Measurements from ENCODE around the gene GMEB2.
A peak's percentile ranks its signal among the peaks of the same experiment; 100 is the strongest.
"Not testable (repeated sequence)": the region's sequence is repeated elsewhere in the genome, so short reads cannot be mapped to it uniquely, and the experiment has no call there.

GMEB2 gene

DNA sequence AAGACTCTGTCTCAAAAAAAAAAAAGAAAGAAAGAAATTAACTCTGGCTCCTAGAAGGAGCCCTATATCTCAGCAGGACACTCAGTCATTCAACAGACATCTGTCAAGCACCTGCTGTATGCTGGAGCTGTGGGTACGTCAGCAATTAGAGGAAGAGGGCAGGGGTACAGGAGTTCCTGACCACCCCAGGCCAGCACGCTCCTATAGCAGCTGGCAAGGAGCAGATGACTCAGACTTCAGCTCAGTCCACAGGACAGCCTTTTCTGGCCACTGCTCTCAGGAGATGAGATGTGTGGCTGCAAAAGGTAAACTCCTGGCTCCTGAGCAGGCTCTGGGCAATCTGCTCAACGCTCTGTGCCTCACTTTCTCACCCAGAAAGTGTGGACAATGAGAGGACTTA lies 29.6 kb upstream of the GMEB2 start:
- TF ChIP-seq ZFX (IDR thresholded peaks at IDR 0.05; ENCODE audit: borderline replicate concordance): no peak
- TF ChIP-seq CTCF (IDR thresholded peaks at IDR 0.05): no peak

DNA sequence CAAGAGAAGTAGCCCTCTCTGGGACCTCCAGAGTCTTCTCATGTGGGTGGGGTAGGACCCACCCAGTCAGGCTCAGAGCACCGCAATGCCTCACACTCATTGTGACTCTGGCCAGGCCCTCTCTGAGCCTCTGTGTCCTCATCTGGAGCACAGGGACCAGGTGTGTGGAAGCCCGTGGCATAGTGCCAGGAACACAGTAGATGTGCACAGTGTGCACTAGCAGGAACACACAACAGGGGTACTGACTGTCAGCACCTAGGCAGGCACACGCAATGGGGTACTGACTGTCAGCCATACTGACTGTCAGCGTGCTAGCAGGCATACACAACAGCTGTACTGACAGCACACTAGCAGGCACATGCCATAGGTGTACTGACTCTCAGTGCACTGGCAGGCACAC lies 28.3 kb upstream of the GMEB2 start:
- TF ChIP-seq ZFX (IDR thresholded peaks at IDR 0.05; ENCODE audit: borderline replicate concordance) (no peak), CTCF (IDR thresholded peaks at IDR 0.05) (no peak)
- H3K27ac ChIP-seq: peak overlapping the region; percentile 87; the same call in 1 of the 2 replicates

More for the DNA sequence above, 29.6 kb upstream of the GMEB2 start:
- peak overlapping the region; percentile 86; the same call in 1 of the 2 replicates for H3K27ac ChIP-seq

- TF ChIP-seq ZFX (IDR thresholded peaks at IDR 0.05; ENCODE audit: borderline replicate concordance): no peak
- no peak for TF ChIP-seq CTCF (IDR thresholded peaks at IDR 0.05)
- peak overlapping the region; percentile 87 for H3K27ac ChIP-seq
Measured at GRCh38 chr20:63653974-63654668, 27.2 kb upstream of the GMEB2 start.

DNA sequence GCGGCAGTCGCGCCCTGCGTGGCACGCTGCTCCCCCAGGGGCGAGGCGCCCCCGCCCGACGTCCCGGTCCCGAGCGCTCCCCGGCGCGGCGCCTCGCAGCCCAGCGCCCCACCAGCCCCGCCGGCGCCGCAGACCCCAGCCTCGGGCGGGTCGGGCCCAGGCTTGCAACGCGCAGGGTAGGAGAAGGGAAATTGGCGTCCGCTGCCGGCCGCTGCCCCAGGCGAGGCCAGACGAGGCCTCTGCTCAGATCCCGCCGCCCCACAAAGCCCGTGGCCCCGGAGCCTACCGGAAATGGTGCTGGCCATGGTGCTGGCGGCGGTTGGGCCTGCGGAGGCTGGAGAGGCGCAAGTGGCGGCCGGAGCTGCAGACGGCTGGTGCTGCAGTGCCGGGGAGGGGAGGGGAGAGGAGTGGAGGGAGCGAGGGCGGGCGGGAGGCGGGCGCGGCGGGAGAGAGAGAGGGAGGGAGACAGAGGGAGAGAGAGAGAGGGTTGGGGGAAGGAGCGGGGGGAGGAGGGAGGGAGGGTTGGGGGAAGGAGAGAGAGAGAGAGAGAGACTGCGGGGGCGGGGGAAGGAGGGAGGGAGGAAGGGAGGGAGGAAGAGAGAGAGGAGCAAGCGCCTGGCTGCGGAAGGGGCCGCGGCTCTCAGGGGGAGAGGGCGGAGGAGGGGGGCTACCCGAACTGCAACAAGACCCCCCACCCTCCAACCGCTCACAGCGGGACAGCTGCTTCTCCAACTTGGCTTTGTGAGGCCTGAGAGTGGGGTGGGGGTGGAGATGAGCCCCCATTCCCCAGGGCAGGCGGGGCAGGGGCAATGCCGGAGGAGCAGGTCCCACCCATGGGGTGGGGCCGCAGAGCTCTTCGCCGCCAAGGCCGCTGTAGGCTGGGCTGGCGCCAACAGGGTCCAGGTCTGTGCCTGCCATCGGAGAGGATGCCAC lies 26.4 kb upstream of the GMEB2 start, which contains the start of gene STMN3:
TSS of gene STMN3 (minus strand) at position 384 of the 933 bp plus-strand sequence. CDS start at position 305, 79 bp downstream.
- TF ChIP-seq ZFX (IDR thresholded peaks at IDR 0.05; ENCODE audit: borderline replicate concordance): no peak
- TF ChIP-seq CTCF (IDR thresholded peaks at IDR 0.05): no peak
- peak within 1 kb of the TSS; percentile 87 for H3K27ac ChIP-seq

GRCh38 chr20:63652192-63652980 lies 25.5 kb upstream of the GMEB2 start:
- H3K27ac ChIP-seq: peak overlapping the region; percentile 87
- TF ChIP-seq ZFX (IDR thresholded peaks at IDR 0.05; ENCODE audit: borderline replicate concordance): no peak
- no peak for TF ChIP-seq CTCF (IDR thresholded peaks at IDR 0.05)

DNA sequence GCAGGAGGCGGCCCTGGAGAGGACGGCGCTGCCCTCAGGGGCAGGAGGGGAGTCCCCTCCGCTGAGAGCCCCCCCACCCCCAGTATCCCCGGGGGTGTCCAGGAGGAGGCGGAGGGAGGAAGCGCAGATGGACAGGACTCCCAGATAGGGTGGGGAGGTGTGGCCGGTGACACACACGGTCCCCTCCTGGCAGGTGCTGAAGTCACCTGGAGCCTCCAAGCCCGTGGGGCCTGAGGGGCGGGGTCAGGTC lies 25.0 kb upstream of the GMEB2 start:
- peak overlapping the region; percentile 87 for H3K27ac ChIP-seq
- TF ChIP-seq CTCF (IDR thresholded peaks at IDR 0.05) (no peak), ZFX (IDR thresholded peaks at IDR 0.05; ENCODE audit: borderline replicate concordance) (no peak)

DNA sequence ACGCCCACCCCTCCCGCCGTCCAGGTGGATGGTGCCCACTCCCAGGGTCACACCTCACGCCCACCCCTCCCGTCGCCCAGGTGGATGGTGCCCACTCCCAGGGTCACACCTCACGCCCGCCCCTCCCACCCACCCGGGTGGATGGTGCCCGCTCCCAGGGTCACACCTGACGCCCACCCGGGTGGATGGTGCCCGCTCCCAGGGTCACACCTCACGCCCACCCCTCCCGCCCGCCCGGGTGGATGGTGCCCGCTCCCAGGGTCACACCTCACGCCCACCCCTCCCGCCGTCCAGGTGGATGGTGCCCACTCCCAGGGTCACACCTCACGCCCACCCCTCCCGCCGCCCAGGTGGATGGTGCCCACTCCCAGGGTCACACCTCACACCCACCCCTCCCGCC lies 23.6 kb upstream of the GMEB2 start:
- not testable (repeated sequence) for H3K27ac ChIP-seq

Measured in 22Rv1 (cell line).